GM18519 (cell line): ENCODE measurements around the gene NID1.

ENCODE experiments used
- ATAC-seq: cut with Tn5 transposase; IDR thresholded peaks from one replicate; pipeline ENCODE4 v1.9.1; 2021; ENCODE audit warnings: mild to moderate bottlenecking, moderate library complexity; ENCODE audit not compliant: unreplicated experiment, low FRiP score

NID1 gene

GRCh38 chr1:236069796-236070195 lies 4.9 kb upstream of the NID1 start:
- ATAC-seq: no peak

GRCh38 chr1:236067854-236068454 lies 3.1 kb upstream of the NID1 start:
- ATAC-seq: no peak

DNA sequence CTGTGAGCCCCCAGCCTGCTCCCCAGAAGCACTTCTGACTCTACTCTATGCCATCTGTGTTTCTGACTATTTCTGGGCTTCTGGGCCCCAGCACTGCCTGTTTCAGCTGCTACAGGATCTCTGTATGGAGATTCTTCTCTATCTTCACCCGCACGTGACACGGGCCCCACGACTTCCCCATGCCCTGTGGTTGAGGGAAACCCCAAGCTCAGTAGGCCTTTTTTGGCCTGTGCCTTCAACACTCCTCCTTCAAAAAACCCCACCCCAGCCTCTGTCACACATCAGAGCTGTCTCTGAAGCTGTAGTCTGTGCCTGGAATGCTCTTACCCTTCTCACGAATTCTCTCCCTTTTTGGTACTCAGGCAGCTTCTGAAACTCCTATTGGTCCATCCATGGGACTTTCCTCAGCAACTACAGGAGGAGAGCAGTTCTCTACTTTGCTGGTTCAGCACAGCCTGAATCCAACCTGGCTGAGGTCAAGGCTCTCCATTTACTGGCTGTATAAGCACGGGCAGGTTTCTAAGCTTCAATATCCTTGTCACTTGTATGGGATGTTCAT lies 2.0 kb upstream of the NID1 start:
- ATAC-seq: peak; percentile 78

GRCh38 chr1:236066054-236066453 lies 1.2 kb upstream of the NID1 start:
- no peak for ATAC-seq

- ATAC-seq: no peak
Measured at GRCh38 chr1:236065509-236066005, 667 bp upstream of the NID1 start.

DNA sequence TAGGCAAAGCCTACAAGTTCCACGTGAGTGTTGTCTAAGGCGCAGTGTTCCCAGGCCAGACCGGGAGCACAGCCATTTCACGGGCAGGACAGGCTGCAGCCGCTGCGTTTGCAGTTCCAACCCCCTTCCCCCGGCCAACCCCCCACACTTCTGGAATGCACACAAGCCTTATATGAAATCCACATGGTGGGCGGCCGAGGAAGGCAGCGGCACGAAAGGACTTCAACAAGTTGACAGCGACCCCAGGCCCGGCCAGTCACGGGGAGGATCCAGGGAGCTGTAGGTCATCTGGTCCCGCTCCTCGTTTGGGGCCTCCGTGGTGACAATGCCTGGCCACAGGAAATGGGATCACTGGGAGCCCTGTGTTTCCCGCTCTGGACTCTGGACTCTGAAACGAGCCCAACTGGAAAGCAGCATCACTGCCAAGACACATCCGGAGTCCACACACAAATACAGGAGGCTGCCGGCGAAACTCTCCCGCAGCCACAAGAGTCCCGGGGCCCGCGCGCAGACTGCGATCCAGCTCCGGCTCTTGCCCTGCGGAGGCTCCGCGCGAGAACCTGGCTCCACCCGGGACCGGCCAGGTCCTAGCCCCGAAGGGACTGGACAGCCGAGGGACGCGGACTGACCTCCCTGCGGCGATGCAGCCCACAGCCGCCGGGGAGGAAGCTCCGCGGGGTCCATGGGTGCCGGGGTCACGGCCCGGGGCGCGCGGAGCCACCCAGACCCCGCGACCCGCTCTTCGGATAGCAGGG lies 794 bp downstream of the NID1 start:
- no peak for ATAC-seq

DNA sequence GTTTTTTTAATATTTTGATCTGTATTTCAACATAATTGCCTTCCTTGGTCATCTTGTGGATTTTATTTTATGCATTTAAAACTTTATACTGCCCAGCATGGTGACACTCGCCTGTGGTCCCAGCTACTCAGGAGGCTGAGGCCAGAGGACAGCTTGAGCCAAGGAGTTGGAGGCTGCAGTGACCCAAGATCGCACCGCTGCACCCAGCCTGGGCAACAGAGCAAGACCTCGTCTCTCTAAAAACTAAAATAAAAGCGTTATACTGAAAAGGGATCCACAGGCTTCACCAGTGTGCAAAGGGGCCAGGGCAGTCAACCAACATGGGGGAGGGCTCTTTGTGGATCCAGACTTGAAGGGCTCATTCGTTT lies 1.4 kb downstream of the NID1 start:
- ATAC-seq: no peak

DNA sequence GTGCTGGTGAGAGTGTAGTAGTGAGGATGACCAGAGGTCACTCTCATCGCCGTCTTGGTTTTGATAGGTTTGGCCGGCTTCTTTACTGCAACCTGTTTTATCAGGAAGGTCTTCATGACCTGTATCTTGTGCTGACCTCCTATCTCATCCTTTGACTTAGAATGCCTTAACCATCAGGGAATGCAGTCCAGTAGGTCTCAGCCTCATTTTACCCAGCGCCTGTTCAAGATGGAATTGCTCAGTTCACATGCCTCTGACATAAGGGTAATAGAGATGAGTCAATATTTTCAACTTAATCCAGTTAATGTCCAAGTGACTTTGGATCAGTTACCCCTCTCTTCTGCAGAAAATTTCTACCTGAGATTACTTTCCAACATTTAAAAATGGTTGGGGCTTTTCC lies 4.6 kb downstream of the NID1 start:
- no peak for ATAC-seq

DNA sequence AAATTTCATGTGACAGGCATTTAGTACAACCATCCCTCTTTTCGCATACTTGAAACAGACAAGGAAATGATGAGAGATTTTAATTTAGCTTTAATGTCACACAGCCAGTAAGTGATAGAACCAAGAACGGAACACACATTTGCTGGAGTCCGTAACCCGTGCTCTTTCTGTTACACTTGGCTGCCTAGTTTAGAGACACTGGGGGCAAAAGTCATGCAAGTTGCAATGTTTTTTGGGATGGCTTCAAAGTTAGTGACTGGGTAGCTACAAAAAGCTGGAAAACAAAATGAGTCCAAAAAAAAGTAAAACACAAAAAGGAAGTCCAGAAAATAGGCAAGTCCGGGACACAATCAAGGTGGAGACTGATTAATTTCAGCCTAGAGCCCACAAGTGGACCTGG lies 5.9 kb downstream of the NID1 start:
- ATAC-seq: no peak

GRCh38 chr1:236058141-236058934 lies 6.6 kb downstream of the NID1 start:
- ATAC-seq: peak; percentile 58

- ATAC-seq: no peak
Measured at GRCh38 chr1:236057546-236057945, 7.3 kb downstream of the NID1 start.

DNA sequence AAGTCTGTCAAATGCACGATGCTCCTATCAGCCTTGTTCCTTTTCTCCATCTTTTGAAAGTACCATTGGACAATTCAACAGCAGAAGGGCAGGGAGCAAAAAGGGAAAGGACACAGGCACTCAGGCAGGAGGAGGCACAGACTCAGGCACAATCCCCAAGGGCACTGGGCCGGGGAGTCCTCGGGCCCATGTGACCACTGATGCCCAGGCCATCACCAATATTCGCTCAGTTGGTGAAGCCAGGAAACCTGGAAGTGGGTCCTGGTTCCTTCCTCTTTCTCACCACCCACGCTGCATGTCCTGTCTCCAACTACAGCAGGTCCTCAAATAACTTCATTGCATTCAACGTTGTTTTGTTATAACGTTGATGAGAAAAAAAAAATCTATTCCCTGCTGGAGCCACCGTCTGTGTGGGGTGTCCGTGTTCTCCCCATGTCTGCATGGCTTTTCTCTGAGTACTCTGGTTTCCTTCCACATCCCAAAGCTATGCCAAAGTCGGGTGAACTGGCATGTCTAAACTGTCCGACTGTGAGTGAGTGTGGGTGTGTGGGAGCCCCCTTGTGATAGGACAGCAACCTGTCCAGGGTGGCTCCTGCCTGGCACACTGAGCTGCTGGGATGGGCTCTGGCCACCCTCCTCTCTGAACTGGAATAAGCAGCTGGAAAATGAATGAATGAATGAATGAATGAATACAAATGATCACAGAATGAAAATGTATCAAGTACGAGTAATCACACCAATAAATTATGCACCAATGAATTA lies 12.5 kb downstream of the NID1 start:
- ATAC-seq: no peak

DNA sequence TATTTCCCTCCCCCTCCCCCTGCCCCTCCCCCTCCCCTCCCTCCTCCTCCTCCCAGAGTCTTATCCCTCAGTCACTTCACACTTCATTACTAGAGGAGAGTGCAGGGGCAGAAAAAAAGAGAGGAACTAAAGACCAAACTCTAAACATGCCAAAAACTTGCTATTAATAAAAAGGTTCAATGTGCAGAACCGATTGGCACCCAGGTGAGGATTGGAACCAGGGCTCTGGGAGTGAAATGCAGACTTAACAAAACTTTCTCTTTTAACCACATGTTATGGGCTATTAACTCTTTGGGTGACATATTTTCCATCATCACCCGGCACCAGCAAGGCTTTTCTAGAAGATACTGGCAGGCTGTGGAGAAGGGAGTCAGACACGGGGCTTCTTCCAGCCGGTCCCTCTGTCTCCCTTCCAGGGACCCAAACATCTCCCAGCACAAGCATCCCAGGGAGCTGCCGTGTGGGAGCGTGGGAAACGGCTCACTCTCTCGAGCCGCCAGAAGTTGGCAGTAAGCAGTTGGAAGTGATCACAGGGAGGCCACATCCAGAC lies 13.6 kb downstream of the NID1 start:
- no peak for ATAC-seq

DNA sequence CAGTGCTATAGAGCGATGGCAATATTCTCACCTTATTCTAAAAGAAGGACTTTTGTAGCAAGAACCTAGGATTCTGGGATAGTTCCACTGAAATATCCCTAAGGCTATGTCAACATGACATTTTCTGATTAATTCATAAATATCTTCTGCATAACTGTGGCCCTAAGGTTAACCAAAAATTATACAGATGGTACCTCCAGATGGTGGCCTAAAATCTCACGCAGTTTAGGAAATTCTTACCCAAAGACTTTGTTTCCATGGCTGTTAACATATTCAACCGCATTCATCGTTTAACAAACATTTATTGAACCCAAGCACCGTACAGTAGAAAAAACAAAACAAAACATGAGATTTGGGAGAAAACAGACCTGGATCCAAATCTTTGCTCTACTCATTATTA lies 19.1 kb downstream of the NID1 start:
- no peak for ATAC-seq

- no peak for ATAC-seq
Measured at GRCh38 chr1:236044341-236044740, 20.5 kb downstream of the NID1 start.

DNA sequence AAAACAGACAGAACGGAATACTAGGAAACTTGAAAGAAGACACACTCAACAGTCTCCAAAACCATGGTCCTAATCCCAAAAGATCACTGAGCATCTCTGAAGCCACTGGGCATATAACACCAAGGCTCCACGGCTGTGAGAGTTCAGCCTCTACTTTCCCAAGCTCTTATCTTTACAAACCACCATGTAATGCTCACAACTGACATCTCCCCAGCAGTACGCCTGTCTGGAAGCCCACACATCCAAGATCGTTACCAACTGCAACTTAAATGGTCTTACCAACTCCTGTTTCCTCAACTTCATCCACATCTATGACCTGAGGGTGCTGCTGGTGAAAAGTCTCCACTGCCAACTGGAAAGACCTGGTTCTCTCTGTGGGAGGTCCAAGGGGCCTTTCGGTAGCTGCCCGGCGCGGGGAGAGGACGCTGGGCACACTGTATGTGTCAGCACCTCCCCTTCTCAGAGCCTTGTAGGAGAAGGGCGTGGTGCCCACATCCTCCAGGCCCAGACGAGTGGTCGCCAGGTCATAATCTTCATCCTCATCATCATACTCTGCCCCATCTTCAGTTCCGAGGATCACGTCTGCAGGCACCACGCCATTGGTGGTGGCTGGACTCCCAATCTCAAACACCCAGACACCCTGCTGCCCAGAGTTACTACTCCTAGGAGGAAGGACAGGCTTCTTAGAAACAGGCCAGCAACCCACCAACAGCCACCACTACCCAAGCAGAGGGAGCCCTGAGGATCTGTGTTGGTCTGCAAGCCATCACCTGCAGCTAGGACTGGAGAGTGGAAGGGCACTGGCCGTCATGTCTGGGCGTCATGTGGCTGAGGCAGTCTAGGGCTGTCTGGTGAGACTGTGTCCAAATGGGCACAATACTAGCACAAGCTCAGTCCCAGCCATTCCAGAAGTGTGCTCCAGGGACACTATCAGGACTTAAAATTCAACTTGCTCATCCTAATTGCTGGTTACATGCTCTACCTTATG lies 23.0 kb downstream of the NID1 start:
- ATAC-seq: no peak

- ATAC-seq: no peak
Measured at GRCh38 chr1:236039740-236040685, 24.9 kb downstream of the NID1 start.

DNA sequence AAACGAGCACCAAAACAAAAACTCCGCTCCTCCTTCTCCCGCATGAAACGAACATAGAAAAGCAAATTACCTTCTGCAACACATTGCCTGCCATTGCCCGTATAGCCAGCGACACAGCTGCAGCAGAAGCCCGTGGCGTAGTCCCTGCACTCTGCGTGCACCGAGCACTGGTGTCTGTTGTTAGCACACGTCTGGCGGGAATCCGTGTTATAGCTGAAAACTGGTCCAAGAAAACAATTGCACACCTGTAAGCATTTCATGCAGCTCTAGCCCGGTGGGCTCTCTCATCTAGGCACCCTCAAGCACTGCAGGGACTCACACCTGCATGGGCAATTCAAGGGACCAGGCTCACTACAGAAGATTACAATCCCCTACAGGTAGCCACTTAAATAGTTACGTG lies 26.9 kb downstream of the NID1 start:
- no peak for ATAC-seq
